Mucosa of descending colon (tissue), 3 donors: Measurements from ENCODE around the gene SLMAP. TPM values are rescaled to one million over a fixed set of nuclear protein-coding genes. Genes with fewer than 3 reads are reported as not detected.

ENCODE experiments used
- ATAC-seq: fragments of 200-7000 bp; cut with Tn5 transposase; one replicate; pipeline ENCODE4 v1.9.1; 2020; ENCODE audit warnings: mild to moderate bottlenecking, moderate library complexity
- DNase-seq, 3 donors: peaks; one replicate each; pipeline ENCODE4 v3.0.0-alpha.2; 2020
- H3K36me3 ChIP-seq: fragments of 200-600 bp; one replicate; pipeline ENCODE4 v1.8.0; 2021; ENCODE audit warnings: low read depth, mild to moderate bottlenecking
- H3K4me1 ChIP-seq: fragments of 200-600 bp; one replicate; pipeline ENCODE4 v1.8.0; 2021; ENCODE audit warnings: low read depth, mild to moderate bottlenecking
- H3K4me3 ChIP-seq: fragments of 200-600 bp; one replicate; pipeline ENCODE4 v1.8.0; 2021; ENCODE audit warnings: mild to moderate bottlenecking
- H3K9me3 ChIP-seq: fragments of 200-600 bp; one replicate; pipeline ENCODE4 v1.8.0; 2021; ENCODE audit warnings: mild to moderate bottlenecking
- intact Hi-C, 2 donors: fragments of 100-400 bp; cut with DNase I in 1 of 2; cut with micrococcal nuclease in 1 of 2; formaldehyde crosslinking; loops; one replicate each; pipeline versions ENCODE4 v1.11.0 to v1.11.1; 2022; cut with DNase I, micrococcal nuclease
- total RNA-seq, 3 donors: library from RNA; stranded (reverse); fragmentation: NEBNext Ultra II Directional in 2 of 3; extraction: Animal tissue kit (Norgen Biotek cat#: 25700) in 2 of 3; gene quantifications; one replicate each; pipeline versions ENCODE4 v1.2.1 to v1.2.4, GENCODE V29; 2021 to 2023
- TF ChIP-seq, protein P1 (sequence below): fragments of 200-600 bp; IDR thresholded peaks from one replicate; pipeline ENCODE4 v1.8.0; 2022; ENCODE audit warnings: antibody characterized with exemption, mild to moderate bottlenecking
- donor health status: DM: no; HTN: no; CAD: no; lungs with moderate emphysema.
- donor health status: DM: no; HTN: no; CAD: no.
- donor health status: DM: no; HTN: yes; CAD: no.

SLMAP gene
- total RNA-seq, 3 donors from 2014 or later = 73.8 to 298 (median 83.8) TPM

DNA sequence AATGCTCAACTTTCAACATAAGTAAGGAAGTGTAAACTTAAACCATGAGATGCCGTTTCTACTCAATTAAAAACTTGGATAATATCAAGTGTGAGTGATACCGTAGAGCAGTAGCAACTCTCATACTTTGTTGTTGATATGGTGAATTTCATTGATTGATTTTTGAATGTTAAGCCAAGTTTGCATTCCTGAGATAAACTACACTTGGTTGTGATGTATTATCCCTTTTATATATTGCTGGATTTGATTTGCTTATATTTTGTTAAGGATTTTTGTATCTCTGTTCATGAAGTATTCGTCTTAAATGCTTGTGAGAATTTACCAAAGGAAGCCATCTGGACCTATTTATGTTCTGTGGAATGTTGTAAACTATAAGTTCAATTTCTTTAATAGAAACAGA, 21.7 kb downstream of the SLMAP start:
- DNase-seq (no peak), ATAC-seq (no peak)
- no peaks in the 10 kb centered on the region for H3K36me3 ChIP-seq
- intact Hi-C loops = no loop called here
- no peaks in the 10 kb centered on the region for H3K9me3 ChIP-seq
- TF ChIP-seq, protein P1, sequence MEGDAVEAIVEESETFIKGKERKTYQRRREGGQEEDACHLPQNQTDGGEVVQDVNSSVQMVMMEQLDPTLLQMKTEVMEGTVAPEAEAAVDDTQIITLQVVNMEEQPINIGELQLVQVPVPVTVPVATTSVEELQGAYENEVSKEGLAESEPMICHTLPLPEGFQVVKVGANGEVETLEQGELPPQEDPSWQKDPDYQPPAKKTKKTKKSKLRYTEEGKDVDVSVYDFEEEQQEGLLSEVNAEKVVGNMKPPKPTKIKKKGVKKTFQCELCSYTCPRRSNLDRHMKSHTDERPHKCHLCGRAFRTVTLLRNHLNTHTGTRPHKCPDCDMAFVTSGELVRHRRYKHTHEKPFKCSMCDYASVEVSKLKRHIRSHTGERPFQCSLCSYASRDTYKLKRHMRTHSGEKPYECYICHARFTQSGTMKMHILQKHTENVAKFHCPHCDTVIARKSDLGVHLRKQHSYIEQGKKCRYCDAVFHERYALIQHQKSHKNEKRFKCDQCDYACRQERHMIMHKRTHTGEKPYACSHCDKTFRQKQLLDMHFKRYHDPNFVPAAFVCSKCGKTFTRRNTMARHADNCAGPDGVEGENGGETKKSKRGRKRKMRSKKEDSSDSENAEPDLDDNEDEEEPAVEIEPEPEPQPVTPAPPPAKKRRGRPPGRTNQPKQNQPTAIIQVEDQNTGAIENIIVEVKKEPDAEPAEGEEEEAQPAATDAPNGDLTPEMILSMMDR = no peak
- H3K4me3 ChIP-seq = no peak overlapping the region
- no peaks in the 10 kb centered on the region for H3K4me1 ChIP-seq

DNA sequence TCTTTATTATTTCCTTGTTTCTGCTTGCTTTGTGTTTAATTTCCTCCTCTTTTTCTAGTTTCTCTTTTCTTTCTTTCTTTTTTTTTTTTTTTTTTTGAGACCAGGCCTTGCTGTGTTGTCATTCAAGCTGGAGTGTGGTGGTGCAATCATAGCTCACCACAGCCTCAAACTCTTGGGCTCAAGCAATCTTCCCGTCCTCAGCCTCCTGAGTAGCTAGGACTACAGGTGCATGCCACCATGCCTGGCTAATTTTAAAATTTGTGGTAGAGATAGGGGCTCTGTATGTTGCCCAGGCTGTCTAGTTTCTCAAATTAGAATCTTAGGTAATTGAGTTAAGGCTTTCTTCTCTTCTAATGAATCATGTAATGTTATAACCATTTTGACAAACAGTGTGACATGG, 22.4 kb downstream of the SLMAP start:
- intact Hi-C loops = no loop called here
- TF ChIP-seq, protein P1 = no peak
- Histone ChIP-seq H3K4me3 (no peak overlapping the region), H3K9me3 (no peaks in the 10 kb centered on the region), H3K4me1 (peaks cover 3% of the 10 kb centered on the region), H3K36me3 (no peaks in the 10 kb centered on the region)
- DNase-seq = no peak
- no peak for ATAC-seq

DNA sequence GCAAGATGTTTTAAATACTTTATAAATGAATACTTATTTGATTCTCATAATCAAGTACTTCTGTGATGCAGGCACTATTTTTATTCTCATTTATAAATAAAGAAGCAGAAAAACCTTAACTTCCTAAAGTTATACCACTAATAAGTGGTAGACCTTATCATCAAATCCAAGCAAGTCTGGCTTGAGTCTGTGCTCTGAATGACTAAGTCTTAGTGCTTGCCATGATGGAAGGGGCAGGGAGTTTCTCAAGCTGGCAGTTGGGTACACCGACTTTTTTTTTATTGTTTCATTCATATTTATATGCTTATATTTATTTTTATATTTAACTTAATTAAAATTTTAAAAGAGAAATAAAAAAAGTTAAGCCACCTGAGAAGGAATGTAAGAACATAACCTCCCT, 23.6 kb downstream of the SLMAP start:
- H3K4me1 ChIP-seq = peaks cover 4% of the 10 kb centered on the region
- no peaks in the 10 kb centered on the region for H3K36me3 ChIP-seq
- no peaks in the 10 kb centered on the region for H3K9me3 ChIP-seq
- no peak for ATAC-seq
- intact Hi-C loops = no loop called here
- DNase-seq = no peak
- TF ChIP-seq, protein P1 = no peak
- H3K4me3 ChIP-seq = no peak overlapping the region

DNA sequence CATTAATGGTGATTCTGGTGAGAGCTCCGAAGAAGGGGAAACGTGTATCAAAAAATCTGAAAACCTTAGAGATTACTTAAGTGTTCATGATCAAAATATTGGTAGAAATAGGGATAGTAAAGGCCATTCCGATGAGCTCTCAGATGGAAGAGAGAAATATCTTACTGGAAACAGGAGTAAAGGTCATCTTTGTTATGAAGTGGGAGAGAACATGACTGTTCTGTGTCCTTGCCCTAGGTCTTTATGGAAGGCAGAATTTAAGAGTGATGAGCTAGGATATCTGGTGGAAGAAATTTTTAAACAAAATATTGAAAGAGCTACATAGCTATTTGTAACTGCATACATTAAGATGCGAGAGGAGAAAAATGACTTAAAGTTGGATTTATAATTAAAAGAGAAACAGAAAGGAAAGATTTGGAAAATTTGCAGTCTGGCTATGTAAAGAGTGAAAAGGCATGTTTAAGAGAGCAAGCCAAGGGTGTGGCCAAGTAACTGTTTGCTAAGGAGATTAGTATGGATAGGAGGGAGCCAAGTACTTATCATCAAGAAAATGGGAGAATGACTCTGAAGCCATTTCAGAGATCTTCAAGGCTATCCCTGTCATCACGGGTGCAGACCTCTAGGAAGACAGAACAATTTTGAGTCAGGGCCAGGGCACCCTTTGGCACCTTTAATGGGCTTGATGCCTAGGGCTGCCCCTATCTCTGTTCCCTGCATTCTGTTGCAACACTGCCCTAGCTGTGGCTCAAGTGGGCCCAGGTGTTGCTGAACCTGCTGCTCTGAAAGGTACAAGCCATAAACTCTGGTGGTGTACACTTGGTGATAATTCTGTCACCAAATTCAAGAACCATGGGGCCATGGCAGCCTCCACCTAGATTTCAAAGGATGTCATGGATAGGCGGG, 27.3 kb downstream of the SLMAP start:
- TF ChIP-seq, protein P1 = no peak
- Histone ChIP-seq H3K4me3 (no peak overlapping the region), H3K36me3 (no peaks in the 10 kb centered on the region), H3K4me1 (peaks cover 8% of the 10 kb centered on the region), H3K9me3 (no peaks in the 10 kb centered on the region)
- peak; percentile 70 for ATAC-seq
- no peak for DNase-seq
- intact Hi-C loops = no loop called here

DNA sequence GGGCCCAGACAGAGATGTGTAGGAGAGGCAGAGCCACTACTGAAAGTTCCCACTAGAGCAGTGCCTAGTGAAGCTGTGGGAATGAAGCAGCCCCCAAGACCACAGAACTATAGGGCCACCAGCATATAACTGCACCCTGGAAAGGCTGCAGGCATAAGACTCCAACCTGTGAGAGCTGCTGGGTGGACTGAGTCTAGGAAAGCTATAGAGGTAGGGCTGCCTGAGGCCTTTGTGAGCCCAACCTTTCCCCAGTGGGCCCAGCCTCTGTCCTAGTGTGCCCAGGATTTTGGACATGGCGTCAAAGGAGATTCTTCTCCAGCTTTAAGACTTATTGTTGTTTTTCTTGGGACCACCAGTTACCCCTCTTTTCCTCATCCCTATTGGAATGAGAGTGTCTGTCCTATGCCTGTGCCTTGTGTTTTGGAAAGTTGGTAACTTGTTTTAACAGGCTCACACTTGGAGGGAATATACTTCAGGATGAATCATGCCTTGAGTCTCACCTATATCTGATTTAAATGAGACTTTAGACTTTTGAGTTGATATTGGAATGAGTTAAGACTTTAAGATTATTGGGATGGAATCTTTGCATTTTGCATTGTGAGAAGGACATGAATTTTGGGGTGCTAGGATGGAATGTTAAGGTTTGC, 28.1 kb downstream of the SLMAP start:
- intact Hi-C loops = no loop called here
- ATAC-seq (no peak), DNase-seq (no peak)
- TF ChIP-seq, protein P1 = no peak
- H3K36me3 ChIP-seq = no peaks in the 10 kb centered on the region
- H3K4me3 ChIP-seq = no peak overlapping the region
- peaks cover 13% of the 10 kb centered on the region for H3K4me1 ChIP-seq
- H3K9me3 ChIP-seq = no peaks in the 10 kb centered on the region
